ENCODE results near the gene CRELD2.

CRELD2 gene

DNA sequence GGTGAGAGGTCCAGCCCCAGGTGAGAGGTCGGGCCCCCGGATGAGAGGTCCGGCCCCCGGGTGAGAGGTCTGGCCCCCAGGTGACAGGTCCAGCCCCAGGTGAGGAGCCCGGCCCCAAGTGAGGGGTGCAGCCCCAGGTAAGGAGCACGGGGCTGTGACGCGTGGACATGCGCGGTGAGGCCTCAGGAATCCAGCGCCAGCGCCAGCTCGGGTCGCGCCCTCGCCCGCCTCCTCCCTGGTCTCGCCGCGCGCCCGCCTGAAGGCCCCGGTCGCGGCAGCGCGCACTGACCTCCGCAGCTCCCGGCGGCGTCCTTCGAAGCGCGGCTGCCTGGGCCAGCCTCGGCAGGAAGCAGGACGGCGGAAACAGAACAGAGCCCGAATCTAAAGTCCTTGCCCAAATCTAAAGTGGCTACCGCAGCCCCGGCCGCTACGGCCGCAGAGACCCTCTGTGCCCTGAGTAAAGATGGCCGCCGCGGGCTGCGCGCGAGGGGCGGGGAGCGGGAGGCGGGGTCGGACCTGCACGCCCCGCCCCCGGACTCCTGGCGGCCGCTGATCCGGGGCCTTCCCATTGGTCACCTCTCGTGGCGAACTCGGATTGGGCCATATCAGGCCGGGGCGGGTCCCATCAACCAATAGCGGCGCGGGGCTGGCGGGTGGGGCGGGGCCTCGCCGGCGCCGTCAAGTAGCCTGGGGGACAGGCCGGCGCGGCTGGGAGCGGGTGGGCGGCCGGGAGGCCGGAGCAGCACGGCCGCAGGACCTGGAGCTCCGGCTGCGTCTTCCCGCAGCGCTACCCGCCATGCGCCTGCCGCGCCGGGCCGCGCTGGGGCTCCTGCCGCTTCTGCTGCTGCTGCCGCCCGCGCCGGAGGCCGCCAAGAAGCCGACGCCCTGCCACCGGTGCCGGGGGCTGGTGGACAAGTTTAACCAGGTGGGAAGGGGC lies at the start of gene CRELD2, which contains the start of gene ALG12:
Gene CRELD2 (plus strand): TSS at position 661 of the 937 bp plus-strand sequence. CDS start 136 bp downstream, at position 797.
Gene ALG12 (minus strand): TSS at position 465 of the 937 bp plus-strand sequence. CDS start 4,673 bp downstream, outside the sequence.
- peak; percentile 98 for DNase-seq (ENCODE audit: low spot score)

DNA sequence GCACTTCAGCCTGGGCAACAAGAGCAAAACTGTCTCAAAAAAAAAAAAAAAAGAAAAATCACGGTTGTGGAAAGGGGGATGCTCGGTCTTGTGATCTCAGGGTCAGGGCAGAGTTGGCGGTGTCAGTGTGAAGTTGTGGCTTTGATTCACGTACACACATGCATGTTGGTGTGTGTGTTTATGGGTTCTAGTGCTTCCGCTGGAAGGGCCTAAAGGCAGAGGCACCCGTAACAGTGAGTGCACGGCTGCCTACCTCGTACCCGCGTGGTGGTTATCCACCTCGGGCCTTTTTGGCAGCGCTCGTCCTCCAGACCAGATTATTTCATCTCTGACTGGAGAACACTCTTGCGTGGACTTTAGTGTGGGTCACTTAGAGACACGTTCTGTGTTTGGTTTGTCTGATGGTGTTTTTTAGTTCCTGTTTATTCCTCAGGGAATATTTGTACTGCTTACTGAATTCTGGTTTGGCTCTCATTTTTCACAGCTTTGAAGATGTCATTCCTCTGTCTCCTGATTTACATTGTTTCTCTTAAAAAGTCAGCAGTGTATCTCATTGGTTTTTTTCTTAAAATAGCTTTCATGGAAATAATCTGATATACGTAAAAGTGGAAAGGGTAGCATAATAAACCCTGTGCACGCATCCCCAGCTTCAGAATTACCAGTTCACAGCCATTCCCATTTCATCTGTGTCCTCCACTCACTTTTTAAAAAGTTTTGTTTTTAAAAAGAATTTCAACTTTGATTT lies 49.2 kb upstream of the CRELD2 start:
- DNase-seq (ENCODE audit: low spot score) = no peak

GRCh38 chr22:49869845-49870712 lies 48.4 kb upstream of the CRELD2 start:
- no peak for DNase-seq (ENCODE audit: low spot score)

DNA sequence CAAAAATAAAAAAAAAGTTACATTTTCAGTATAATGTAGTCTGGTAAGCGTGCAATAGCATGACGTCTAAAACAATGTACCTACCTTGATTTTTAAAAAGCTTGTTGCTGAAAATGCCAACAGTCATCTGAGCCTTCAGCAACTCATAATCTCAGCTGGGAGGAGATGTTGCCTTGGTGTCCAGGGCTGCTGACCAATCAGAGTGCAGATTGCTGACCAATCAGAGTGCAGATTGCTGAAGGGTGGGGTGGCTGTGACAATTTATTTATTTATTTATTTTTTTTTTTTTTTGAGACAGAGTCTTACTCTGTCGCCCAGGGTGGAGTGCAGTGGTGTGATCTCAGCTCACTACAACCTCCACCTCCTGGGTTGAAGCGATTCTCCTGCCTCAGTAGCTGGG lies 47.0 kb upstream of the CRELD2 start:
- no peak for DNase-seq (ENCODE audit: low spot score)

- DNase-seq (ENCODE audit: low spot score) = no peak
Measured at GRCh38 chr22:49872347-49872746, 46.1 kb upstream of the CRELD2 start.

- DNase-seq (ENCODE audit: low spot score) = no peak
Measured at GRCh38 chr22:49873228-49873940, 45.0 kb upstream of the CRELD2 start.

- DNase-seq (ENCODE audit: low spot score) = no peak
Measured at GRCh38 chr22:49877642-49878041, 40.8 kb upstream of the CRELD2 start.

DNA sequence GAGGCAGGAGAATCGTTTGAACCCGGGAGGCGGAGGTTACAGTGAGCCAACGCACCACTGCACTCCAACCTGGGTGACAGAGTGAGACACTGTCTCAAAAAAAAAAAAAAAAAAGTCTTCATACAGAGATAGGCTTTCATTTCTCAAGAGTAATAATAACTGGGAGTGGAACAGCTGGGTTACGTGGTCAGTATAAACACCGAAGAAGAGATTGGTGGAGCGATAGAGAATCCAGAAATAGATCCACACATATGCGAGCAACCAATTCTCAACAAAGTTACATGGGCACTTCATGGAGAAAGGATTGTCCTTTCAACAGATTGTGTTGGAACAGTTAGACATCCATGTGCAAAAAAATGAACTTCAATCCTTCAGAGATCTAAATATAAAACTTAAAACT lies 40.2 kb upstream of the CRELD2 start:
- DNase-seq (ENCODE audit: low spot score) = no peak

- no peak for DNase-seq (ENCODE audit: low spot score)
Measured at GRCh38 chr22:49879871-49880270, 38.6 kb upstream of the CRELD2 start.

GRCh38 chr22:49880281-49880680 lies 38.2 kb upstream of the CRELD2 start:
- DNase-seq (ENCODE audit: low spot score) = no peak

- DNase-seq (ENCODE audit: low spot score) = no peak
Measured at GRCh38 chr22:49881856-49882255, 36.6 kb upstream of the CRELD2 start.

- DNase-seq (ENCODE audit: low spot score) = no peak
Measured at GRCh38 chr22:49882519-49883293, 35.7 kb upstream of the CRELD2 start.

GRCh38 chr22:49883294-49883640 lies 35.2 kb upstream of the CRELD2 start:
- no peak for DNase-seq (ENCODE audit: low spot score)

GRCh38 chr22:49884075-49884474 lies 34.4 kb upstream of the CRELD2 start:
- no peak for DNase-seq (ENCODE audit: low spot score)

DNA sequence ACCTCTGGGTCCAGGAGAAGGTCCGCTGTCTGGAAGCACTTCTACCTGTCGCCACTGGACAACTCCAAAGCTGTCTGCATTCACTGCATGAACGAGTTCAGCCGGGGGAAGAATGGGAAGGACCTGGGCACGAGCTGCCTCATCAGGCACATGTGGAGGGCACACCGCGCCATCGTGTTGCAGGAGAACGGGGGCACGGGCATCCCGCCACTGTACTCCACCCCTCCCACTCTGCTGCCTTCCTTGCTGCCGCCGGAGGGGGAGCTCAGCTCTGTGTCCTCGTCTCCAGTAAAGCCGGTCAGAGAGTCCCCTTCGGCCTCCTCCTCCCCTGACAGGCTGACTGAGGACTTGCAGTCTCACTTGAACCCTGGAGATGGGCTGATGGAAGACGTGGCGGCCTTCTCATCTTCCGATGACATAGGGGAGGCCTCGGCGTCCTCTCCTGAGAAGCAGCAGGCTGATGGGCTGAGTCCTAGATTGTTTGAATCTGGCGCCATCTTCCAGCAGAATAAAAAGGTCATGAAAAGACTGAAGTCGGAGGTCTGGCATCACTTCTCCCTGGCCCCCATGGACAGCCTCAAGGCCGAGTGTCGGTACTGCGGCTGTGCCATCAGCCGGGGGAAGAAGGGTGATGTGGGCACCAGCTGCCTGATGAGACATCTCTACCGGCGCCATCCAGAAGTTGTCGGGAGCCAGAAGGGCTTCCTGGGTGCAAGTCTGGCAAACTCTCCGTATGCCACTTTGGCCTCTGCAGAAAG lies 33.8 kb upstream of the CRELD2 start:
- DNase-seq (ENCODE audit: low spot score) = no peak

DNA sequence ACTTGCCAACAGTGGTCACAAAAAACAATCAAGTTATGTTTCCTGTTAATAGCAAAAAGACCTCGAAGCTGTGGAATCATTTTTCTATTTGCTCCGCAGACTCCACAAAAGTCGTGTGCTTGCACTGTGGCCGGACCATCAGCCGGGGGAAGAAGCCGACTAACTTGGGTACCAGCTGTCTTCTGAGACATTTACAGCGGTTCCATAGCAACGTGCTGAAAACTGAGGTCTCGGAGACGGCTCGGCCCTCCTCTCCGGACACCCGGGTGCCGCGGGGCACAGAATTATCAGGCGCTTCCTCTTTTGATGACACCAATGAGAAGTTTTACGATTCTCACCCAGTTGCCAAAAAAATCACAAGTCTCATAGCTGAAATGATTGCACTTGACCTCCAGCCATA lies 33.2 kb upstream of the CRELD2 start:
- DNase-seq (ENCODE audit: low spot score) = no peak

DNA sequence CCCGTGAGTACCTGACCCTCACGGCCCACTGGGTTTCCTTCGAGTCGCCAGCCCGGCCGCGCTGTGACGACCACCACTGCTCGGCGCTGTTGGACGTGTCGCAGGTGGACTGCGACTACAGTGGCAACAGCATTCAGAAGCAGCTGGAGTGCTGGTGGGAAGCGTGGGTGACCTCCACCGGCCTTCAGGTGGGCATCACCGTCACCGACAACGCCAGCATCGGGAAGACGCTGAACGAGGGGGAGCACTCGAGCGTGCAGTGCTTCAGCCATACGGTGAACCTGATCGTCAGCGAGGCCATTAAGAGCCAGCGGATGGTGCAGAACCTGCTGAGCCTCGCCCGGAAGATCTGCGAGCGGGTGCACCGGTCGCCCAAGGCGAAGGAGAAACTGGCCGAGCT lies 32.6 kb upstream of the CRELD2 start:
- DNase-seq (ENCODE audit: low spot score) = no peak

GRCh38 chr22:49886346-49887063 lies 31.9 kb upstream of the CRELD2 start:
- no peak for DNase-seq (ENCODE audit: low spot score)

- DNase-seq (ENCODE audit: low spot score) = no peak
Measured at GRCh38 chr22:49887064-49887451, 31.4 kb upstream of the CRELD2 start.

Data from Ammon's horn (tissue), 1 donor.